ENCODE measurements around the gene EIF4G3.

DNA sequence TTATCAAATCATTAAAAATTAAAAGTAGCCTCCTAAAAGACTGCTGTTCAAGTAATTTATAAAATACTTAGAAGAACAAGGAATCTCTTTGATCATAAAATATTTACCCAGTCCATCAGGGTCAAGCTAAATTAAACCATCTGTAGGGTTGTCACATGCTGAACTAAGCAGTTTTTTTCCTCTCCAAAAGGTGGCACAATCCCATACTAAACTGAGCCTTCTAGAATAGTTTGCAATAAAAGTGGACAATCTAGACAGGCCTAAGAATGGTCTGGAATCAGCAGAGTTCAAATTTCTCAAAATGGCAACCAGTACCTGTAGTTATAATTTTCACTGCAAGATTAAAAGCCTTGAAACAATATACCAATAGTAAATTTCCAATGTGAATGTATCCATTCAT is 194.8 kb downstream of the EIF4G3 start:
- peak; percentile 33 to 51 (median 33); a peak in 4 of 6 replicates for TF ChIP-seq CTCF (IDR thresholded peaks at IDR 0.05 in 2 of 3, conservative IDR thresholded peaks at IDR 0.05 in 1 of 3; ENCODE audit: control insufficient read depth in 2 of 3, extremely low read depth in 1 of 3, insufficient read depth in 1 of 3, low read depth in 3 of 3, low read length in 3 of 3)
- no peak for TF ChIP-seq CBX3 (IDR thresholded peaks at IDR 0.05; ENCODE audit: borderline replicate concordance, low read depth)
- TF ChIP-seq, protein P1, sequence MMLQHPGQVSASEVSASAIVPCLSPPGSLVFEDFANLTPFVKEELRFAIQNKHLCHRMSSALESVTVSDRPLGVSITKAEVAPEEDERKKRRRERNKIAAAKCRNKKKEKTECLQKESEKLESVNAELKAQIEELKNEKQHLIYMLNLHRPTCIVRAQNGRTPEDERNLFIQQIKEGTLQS (IDR thresholded peaks at IDR 0.05; ENCODE audit: borderline replicate concordance, extremely low read depth, low read depth, low read length): no peak
- no peak for TF ChIP-seq YY1 (IDR thresholded peaks at IDR 0.05; ENCODE audit: low read depth, low read length)
- no peak for TF ChIP-seq POLR2AphosphoS5 (IDR thresholded peaks at IDR 0.05; ENCODE audit: low read length)
- no peak for TF ChIP-seq EP300 (IDR thresholded peaks at IDR 0.05; ENCODE audit: borderline replicate concordance in 1 of 2, control insufficient read depth in 1 of 2, low read depth in 2 of 2, low read length in 2 of 2)
- TF ChIP-seq MTA3 (IDR thresholded peaks at IDR 0.05; ENCODE audit: borderline replicate concordance, low read length): no peak
- no peak for TF ChIP-seq TAF1 (IDR thresholded peaks at IDR 0.05; ENCODE audit: borderline replicate concordance, low read depth, low read length)
- no peak for TF ChIP-seq LARP7 (IDR thresholded peaks at IDR 0.05)
- no peak for TF ChIP-seq E2F8 (IDR thresholded peaks at IDR 0.05; ENCODE audit: low read depth, partially characterized antibody)
- no peak for TF ChIP-seq POLR2A (IDR thresholded peaks at IDR 0.05; ENCODE audit: low read depth, low read length)

All from GM12878 (cell line).